Tibial artery (tissue), 4 donors: Measurements from ENCODE around the gene SF1.
A peak's percentile ranks its signal among the peaks of the same experiment; 100 is the strongest.

Experiments used
- DNase-seq, 2 donors: peaks; one replicate each; pipeline ENCODE4 v3.0.0-alpha.2; 2019
- H3K27ac ChIP-seq, 2 donors: fragments of 200-600 bp; sonication (generic) in 1 of 2; 1 replicate in 1 of 2; 2 replicates in 1 of 2; pipeline ENCODE4 v1.5.1; 2018 to 2019; ENCODE audit warnings: mild to moderate bottlenecking in 1 of 2
- H3K27me3 ChIP-seq, 2 donors: fragments of 200-600 bp; sonication (generic) in 1 of 2; one replicate each; pipeline versions ENCODE4 v1.5.1 to v1.6.0; 2016 to 2019
- H3K36me3 ChIP-seq, 3 donors: fragments of 200-600 bp; sonication (generic) in 2 of 3; one replicate each; pipeline ENCODE4 v1.5.1; 2016 to 2019; ENCODE audit warnings: mild to moderate bottlenecking in 2 of 3
- H3K4me1 ChIP-seq, 4 donors: fragments of 200-600 bp; sonication (generic) in 2 of 4; 1 replicate in 3 of 4; 2 replicates in 1 of 4; pipeline ENCODE4 v1.5.1; 2016 to 2019
- H3K4me3 ChIP-seq, 2 donors: fragments of 200-600 bp; sonication (generic) in 1 of 2; 1 replicate in 1 of 2; 2 replicates in 1 of 2; pipeline ENCODE4 v1.5.1; 2018 to 2019; ENCODE audit warnings: mild to moderate bottlenecking in 2 of 2
- H3K9me3 ChIP-seq, 3 donors: fragments of 200-600 bp; sonication (generic) in 1 of 3; one replicate each; pipeline ENCODE4 v1.5.1; 2016 to 2019
- intact Hi-C: fragments of 100-400 bp; cut with DNase I; formaldehyde crosslinking; loops from one replicate; pipeline ENCODE4 v1.15.0; 2023; ENCODE audit warnings: low total_unique reads
- TF ChIP-seq, protein P1 (sequence below), 2 experiments: fragments of 200-600 bp in 1 of 2; fragments of 450-650 bp in 1 of 2; IDR thresholded peaks; one replicate each; pipeline ENCODE4 v1.5.1; 2017 to 2019; ENCODE audit warnings: antibody characterized with exemption in 2 of 2, mild to moderate bottlenecking in 1 of 2, moderate library complexity in 1 of 2

SF1 gene

DNA sequence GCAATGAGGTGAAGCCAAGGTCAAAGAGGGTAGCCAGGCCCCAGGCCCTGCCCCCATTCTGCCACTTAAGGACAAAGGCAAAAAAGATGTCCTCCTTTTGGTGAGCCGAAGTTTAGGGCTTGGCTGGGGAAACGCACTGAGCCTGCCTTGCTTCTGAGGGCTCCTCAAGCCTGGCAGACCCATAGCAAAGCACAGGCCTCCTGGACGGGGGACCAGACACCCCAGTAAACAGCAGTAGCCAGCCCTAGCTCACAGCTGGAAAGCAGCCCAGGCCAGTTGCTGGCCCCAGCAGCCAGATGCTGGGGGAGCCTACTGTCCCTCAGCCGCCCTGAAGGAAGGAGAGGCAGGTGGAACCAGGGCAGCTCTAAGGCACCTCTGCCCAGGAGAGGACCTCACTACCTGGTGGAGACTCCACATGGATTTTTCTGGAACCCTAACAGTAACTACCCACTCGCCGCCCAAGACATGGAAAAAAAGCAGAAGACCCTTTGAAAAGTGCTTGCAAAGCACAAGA, 14.8 kb downstream of the SF1 start:
- intact Hi-C loops = no loop called here
- no peak overlapping the region for H3K4me3 ChIP-seq
- H3K36me3 ChIP-seq = peaks cover 50 to 63% (median 55%) of the 10 kb centered on the region in 3 donors
- H3K9me3 ChIP-seq = no peaks in the 10 kb centered on the region
- DNase-seq = peak in 1 of 2 donors; percentile 63
- TF ChIP-seq, protein P1, sequence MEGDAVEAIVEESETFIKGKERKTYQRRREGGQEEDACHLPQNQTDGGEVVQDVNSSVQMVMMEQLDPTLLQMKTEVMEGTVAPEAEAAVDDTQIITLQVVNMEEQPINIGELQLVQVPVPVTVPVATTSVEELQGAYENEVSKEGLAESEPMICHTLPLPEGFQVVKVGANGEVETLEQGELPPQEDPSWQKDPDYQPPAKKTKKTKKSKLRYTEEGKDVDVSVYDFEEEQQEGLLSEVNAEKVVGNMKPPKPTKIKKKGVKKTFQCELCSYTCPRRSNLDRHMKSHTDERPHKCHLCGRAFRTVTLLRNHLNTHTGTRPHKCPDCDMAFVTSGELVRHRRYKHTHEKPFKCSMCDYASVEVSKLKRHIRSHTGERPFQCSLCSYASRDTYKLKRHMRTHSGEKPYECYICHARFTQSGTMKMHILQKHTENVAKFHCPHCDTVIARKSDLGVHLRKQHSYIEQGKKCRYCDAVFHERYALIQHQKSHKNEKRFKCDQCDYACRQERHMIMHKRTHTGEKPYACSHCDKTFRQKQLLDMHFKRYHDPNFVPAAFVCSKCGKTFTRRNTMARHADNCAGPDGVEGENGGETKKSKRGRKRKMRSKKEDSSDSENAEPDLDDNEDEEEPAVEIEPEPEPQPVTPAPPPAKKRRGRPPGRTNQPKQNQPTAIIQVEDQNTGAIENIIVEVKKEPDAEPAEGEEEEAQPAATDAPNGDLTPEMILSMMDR (IDR thresholded peaks at IDR 0.05) = no peak
- H3K4me1 ChIP-seq = peaks cover 8 to 77% (median 61%) of the 10 kb centered on the region in 4 donors
- H3K27me3 ChIP-seq = no peaks in the 10 kb centered on the region
- H3K27ac ChIP-seq = peak overlapping the region; percentile 61 to 93

DNA sequence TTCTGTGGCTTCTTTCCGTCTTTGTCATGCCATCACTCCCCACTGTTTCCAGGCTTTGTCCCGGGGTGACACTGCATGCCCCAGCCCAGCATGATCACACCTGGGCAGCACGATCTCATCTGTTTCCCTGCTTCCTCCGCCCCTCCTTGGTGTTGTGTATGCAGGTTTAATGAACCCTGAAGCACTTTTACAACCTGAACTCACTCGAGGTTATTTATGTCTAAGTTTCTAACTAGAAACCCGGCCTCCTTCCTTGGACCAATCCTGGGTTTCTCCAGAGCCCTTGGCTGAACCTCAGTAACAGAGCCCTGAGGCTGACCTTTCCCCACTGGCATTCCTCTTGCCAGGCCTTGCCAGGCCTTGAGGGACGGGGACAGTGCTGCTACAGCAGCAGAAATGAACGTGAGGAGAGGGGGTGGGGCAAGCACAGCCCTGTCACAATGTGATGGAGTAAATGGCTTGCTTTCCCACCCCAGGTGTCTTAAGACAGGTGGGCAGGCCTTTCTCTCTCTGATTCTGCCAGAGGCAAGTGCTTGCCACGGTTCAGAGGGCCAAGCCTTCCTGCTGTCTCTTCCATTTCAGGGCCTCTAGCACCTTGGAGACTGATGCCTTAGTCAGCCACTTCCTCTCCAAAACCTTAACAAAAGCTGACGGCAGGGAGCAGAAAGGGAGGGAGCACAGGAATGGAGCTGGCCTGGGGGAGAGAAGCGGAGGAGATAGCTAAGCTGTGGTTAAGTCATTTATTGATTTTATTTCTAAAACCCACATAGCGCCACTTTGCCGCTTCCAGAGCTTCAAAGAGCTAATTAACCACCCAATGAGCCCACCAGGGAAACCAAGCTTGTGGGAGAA, 15.4 kb downstream of the SF1 start:
- Histone ChIP-seq H3K27ac (peak overlapping the region; percentile 61 to 93), H3K36me3 (peaks cover 43 to 56% (median 48%) of the 10 kb centered on the region in 3 donors), H3K9me3 (no peaks in the 10 kb centered on the region), H3K27me3 (no peaks in the 10 kb centered on the region), H3K4me3 (no peak overlapping the region), H3K4me1 (peaks cover 8 to 80% (median 61%) of the 10 kb centered on the region in 4 donors)
- intact Hi-C loops = no loop called here
- DNase-seq = peak in 1 of 2 donors; percentile 19
- TF ChIP-seq, protein P1 (IDR thresholded peaks at IDR 0.05) = no peak

DNA sequence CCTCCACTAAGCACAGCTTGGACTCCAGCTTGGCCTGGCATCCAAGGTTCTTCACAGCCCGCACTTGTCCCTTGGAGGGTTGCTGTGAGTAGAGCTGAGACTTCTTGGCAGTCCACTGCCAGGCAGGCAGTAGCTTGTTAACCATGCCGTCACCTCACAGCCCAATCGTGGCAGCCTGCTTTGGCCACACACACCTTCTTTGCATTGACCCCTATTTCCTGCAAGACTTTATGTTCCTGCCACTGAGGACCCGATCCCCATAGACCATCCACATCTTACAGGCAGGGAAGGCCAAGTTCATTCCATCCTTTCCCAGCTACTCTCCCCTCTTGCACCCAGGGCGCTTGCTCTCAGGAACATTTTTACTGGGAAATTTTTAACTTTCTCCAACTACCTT, 16.1 kb downstream of the SF1 start:
- DNase-seq = no peak
- H3K9me3 ChIP-seq = no peaks in the 10 kb centered on the region
- peaks cover 8 to 74% (median 59%) of the 10 kb centered on the region in 4 donors for H3K4me1 ChIP-seq
- peak overlapping the region; percentile 86 to 93 for H3K27ac ChIP-seq
- H3K36me3 ChIP-seq = peaks cover 37 to 50% (median 42%) of the 10 kb centered on the region in 3 donors
- H3K27me3 ChIP-seq = no peaks in the 10 kb centered on the region
- TF ChIP-seq, protein P1 (IDR thresholded peaks at IDR 0.05) = no peak
- intact Hi-C loops = no loop called here
- H3K4me3 ChIP-seq = no peak overlapping the region

DNA sequence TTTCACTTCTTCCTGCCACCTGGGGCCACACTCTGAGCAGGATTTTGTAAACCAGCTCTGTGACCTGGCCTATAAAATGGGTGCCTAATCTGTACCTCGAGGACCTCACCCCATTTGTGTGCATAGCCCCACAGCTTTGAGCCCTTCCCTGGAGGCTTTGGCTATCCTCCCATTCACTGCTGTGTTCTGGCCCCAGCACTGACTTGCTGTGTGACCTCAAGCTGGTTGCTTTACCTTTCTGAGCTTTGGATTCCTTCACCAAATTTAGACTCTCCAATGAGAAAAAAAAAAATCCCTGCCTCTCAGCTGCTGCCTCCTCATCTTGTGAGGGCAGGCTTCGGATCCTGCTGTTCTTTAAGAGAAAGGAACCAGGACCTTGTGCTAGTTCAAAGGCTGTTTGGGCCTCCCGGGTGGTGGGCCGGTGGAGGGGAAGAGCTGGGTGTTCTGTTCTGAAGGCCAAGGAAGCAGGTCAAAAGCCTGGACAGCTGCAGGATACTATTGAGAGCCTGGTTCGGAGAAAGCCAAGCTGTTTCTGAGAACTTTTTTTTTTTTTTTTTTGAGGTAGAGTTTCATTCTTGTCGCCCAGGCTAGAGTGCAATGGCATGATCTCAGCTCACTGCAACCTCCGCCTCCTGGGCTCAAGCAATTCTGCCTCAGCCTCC, 17.5 kb downstream of the SF1 start:
- TF ChIP-seq, protein P1 (IDR thresholded peaks at IDR 0.05) = no peak
- intact Hi-C loops = no loop called here
- Histone ChIP-seq H3K9me3 (no peaks in the 10 kb centered on the region), H3K27ac (peak overlapping the region; percentile 86 to 93), H3K27me3 (no peaks in the 10 kb centered on the region), H3K4me1 (peaks cover 8 to 74% (median 56%) of the 10 kb centered on the region in 4 donors), H3K36me3 (peaks cover 23 to 36% (median 28%) of the 10 kb centered on the region in 3 donors), H3K4me3 (no peak overlapping the region)
- DNase-seq = peak; percentile 11 to 62

DNA sequence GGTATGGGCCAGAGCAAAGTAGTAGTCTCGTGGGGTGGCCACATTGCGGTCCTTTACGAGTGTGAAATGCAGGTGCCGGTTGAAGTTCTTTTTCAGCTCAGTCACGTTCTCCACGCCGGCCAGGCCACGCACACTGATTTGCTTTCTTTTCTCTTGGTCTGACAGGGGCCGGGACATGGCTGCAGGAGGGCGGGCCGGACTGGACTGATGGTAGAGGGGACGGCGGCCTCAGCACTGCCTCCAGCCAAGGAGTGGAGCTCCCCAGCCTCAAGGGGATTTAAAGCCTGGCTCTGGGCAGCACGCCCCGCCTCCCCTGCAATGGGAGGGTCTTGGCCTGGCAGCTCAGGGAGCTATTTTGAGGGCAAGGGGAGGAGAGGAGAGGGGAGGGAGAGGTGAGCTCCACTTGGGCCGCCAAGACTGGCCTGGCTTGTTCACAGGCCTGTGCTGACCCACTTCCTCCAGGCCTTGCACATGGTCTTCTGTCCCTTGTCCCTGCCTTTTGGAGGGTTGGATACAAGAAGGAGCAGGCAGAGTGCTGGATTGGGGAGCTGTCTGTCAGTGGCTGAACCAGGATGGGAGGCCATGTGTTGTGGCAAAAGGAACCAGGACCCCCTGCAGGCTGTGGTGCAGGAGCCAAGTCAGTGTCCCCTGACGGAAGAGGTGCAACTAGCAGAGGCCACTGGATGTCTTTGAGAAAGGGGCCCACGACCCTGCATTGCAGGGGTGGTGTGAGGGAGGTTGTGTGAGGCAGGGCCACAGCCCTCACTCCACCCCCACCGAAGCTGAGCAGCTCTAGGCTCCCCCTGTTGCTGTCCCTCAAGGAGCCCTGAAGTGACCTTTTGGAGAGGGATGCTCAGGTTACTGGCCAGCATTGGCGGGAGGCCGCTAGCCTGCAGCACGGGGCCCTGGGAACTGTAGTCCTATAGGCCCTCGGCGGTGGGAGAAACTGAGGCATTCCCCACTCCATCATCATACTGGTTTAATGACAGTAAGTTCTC, 18.3 kb downstream of the SF1 start, which contains the start of gene PYGM:
Gene PYGM (minus strand): TSS at position 253 of the 998 bp plus-strand sequence. CDS start 76 bp downstream, at position 177.
- Histone ChIP-seq H3K27me3 (no peaks in the 10 kb centered on the region), H3K9me3 (no peaks in the 10 kb centered on the region), H3K4me1 (peaks cover 8 to 68% (median 56%) of the 10 kb centered on the region in 4 donors), H3K27ac (peak within 1 kb of the TSS; percentile 86 to 93), H3K36me3 (peaks cover 14 to 34% (median 19%) of the 10 kb centered on the region in 3 donors), H3K4me3 (peak within 1 kb of the TSS; percentile 52 to 57)
- DNase-seq = peak; percentile 87 to 97
- intact Hi-C loops = no loop called here
- TF ChIP-seq, protein P1 (IDR thresholded peaks at IDR 0.05) = no peak
